ENCODE data around the gene CAMK1D.

- TF ChIP-seq, protein P1, sequence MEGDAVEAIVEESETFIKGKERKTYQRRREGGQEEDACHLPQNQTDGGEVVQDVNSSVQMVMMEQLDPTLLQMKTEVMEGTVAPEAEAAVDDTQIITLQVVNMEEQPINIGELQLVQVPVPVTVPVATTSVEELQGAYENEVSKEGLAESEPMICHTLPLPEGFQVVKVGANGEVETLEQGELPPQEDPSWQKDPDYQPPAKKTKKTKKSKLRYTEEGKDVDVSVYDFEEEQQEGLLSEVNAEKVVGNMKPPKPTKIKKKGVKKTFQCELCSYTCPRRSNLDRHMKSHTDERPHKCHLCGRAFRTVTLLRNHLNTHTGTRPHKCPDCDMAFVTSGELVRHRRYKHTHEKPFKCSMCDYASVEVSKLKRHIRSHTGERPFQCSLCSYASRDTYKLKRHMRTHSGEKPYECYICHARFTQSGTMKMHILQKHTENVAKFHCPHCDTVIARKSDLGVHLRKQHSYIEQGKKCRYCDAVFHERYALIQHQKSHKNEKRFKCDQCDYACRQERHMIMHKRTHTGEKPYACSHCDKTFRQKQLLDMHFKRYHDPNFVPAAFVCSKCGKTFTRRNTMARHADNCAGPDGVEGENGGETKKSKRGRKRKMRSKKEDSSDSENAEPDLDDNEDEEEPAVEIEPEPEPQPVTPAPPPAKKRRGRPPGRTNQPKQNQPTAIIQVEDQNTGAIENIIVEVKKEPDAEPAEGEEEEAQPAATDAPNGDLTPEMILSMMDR (IDR thresholded peaks at IDR 0.05): no peak
- TF ChIP-seq POLR2A (IDR thresholded peaks at IDR 0.05): no peak
- TF ChIP-seq POLR2AphosphoS5 (IDR thresholded peaks at IDR 0.05; ENCODE audit: insufficient read depth in 1 of 2, low read depth in 1 of 2): no peak
Observed at GRCh38 chr10:12638781-12639180, 289.4 kb downstream of the CAMK1D start.
